Cardiac septum (tissue), 1 donor: ENCODE results near the gene F10. TPM values are rescaled to one million over a fixed set of nuclear protein-coding genes. Genes with fewer than 3 reads are reported as not detected.

Experiments
- DNase-seq: peaks from one replicate; pipeline ENCODE4 v3.0.0-alpha.2; 2020; ENCODE audit warnings: low spot score
- intact Hi-C: fragments of 100-400 bp; cut with DNase I; formaldehyde crosslinking; loops from one replicate; pipeline ENCODE4 v1.14.0; 2022
- total RNA-seq: library from RNA; stranded (reverse); fragmentation: NEBNext Ultra II Directional; extraction: Animal tissue kit (Norgen Biotek cat#: 25700); gene quantifications from one replicate; pipeline ENCODE4 v1.2.1, GENCODE V29; 2021
- donor health status: DM: no; HTN: no; CAD: no.

Gene F10
- total RNA-seq, 1 donor from 2014 or later = 13.7 TPM

- peak; percentile 78 for DNase-seq
- intact Hi-C loops = no loop called here
Observed at GRCh38 chr13:113179374-113180230, 57.0 kb downstream of the F10 start.

- no peak for DNase-seq
- intact Hi-C loops = no loop called here
Observed at GRCh38 chr13:113182046-113182445, 59.4 kb downstream of the F10 start.

- intact Hi-C loops = no loop called here
- no peak for DNase-seq
Observed at GRCh38 chr13:113183450-113184129, 61.0 kb downstream of the F10 start.

GRCh38 chr13:113184568-113185440, 62.2 kb downstream of the F10 start:
- DNase-seq = no peak
- intact Hi-C loops = no loop called here

- intact Hi-C loops = no loop called here
- no peak for DNase-seq
Observed at GRCh38 chr13:113186061-113186900, 63.7 kb downstream of the F10 start.

- DNase-seq = peak; percentile 91
- intact Hi-C loops = no loop called here
Observed at GRCh38 chr13:113187263-113187669, 64.7 kb downstream of the F10 start.

- no peak for DNase-seq
- intact Hi-C loops = no loop called here
Observed at GRCh38 chr13:113187883-113188665, 65.5 kb downstream of the F10 start.

- intact Hi-C loops = no loop called here
- DNase-seq = no peak
Observed at GRCh38 chr13:113190181-113190580, 67.6 kb downstream of the F10 start.

GRCh38 chr13:113192279-113192678, 69.7 kb downstream of the F10 start:
- intact Hi-C loops = no loop called here
- DNase-seq = no peak

- intact Hi-C loops = no loop called here
- no peak for DNase-seq
Observed at GRCh38 chr13:113192902-113193301, 70.3 kb downstream of the F10 start.

GRCh38 chr13:113195360-113195759, 72.8 kb downstream of the F10 start:
- intact Hi-C loops = no loop called here
- DNase-seq = no peak

- DNase-seq = no peak
- intact Hi-C loops = no loop called here
Observed at GRCh38 chr13:113196970-113197737, 74.6 kb downstream of the F10 start.

Other genes with a start within 250 kb of the F10 start
- gene MCF2L, start 153.6 kb upstream of the F10 start, total RNA-seq = 38.9 TPM
- 0.46 TPM for gene F7, start 17.0 kb upstream of the F10 start, total RNA-seq
- not detected for gene PROZ, start 35.8 kb downstream of the F10 start, total RNA-seq
- gene PCID2, start 85.9 kb downstream of the F10 start, total RNA-seq = 47.8 TPM
- 92.5 TPM for gene CUL4A, start 86.8 kb downstream of the F10 start, total RNA-seq
- gene LAMP1, start 174.4 kb downstream of the F10 start, total RNA-seq = 91.4 TPM
- 0.70 TPM for gene GRTP1, start 241.3 kb downstream of the F10 start, total RNA-seq